Skeletal muscle satellite cell (primary cell): ENCODE measurements around the gene IQGAP2.

Experiments used
- H3K27me3 ChIP-seq: 2 replicates; pipeline ENCODE4 v1.7.0; 2013; ENCODE audit warnings: low read length; ENCODE audit not compliant: control insufficient read depth, insufficient read depth
- H3K36me3 ChIP-seq: 2 replicates; pipeline ENCODE4 v1.7.0; 2013; ENCODE audit warnings: mild to moderate bottlenecking, control low read depth, low read length; ENCODE audit not compliant: insufficient read depth
- H3K4me1 ChIP-seq: 2 replicates; pipeline ENCODE4 v1.7.0; 2013; ENCODE audit warnings: low read length; ENCODE audit not compliant: control insufficient read depth, insufficient read depth
- H3K4me2 ChIP-seq: 2 replicates; pipeline ENCODE4 v1.7.0; 2013; ENCODE audit warnings: mild to moderate bottlenecking, low read length
- H3K4me3 ChIP-seq: 2 replicates; pipeline ENCODE4 v1.7.0; 2013; ENCODE audit warnings: low read length
- H3K9ac ChIP-seq: 2 replicates; pipeline ENCODE4 v1.7.0; 2013; ENCODE audit warnings: mild to moderate bottlenecking, low read depth, low read length, moderate library complexity
- H3K9me3 ChIP-seq: replicated peaks from 2 replicates; pipeline ENCODE4 v1.7.0; 2013; ENCODE audit warnings: mild to moderate bottlenecking, control low read depth, low read length

Gene IQGAP2

DNA sequence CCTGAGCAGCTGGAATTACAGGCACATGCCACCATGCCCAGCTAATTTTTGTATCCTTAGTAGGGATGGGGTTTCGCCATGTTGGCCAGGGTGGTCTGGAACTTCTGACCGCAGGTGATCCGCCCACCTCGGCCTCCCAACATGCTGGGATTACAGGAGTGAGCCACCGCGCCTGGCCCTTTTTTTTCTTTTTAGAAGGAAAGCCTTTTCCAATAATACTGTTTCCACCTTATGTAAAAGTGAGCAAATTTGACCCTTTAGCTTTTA is 289.1 kb downstream of the IQGAP2 start:
- Histone ChIP-seq H3K4me3 (no peak overlapping the region), H3K4me2 (peak overlapping the region; percentile 63), H3K4me1 (peaks cover 66% of the 10 kb centered on the region), H3K27me3 (no peaks in the 10 kb centered on the region), H3K9me3 (no peaks in the 10 kb centered on the region), H3K9ac (peak overlapping the region; percentile 67), H3K36me3 (no peaks in the 10 kb centered on the region)

- H3K9me3 ChIP-seq, result no peaks in the 10 kb centered on the region
- H3K36me3 ChIP-seq, result no peaks in the 10 kb centered on the region
- H3K27me3 ChIP-seq, result no peaks in the 10 kb centered on the region
- no peak overlapping the region for H3K4me3 ChIP-seq
- no peak overlapping the region for H3K4me2 ChIP-seq
- peak overlapping the region; percentile 67 for H3K9ac ChIP-seq
- peaks cover 63% of the 10 kb centered on the region for H3K4me1 ChIP-seq
Observed at GRCh38 chr5:76692651-76693050, 289.6 kb downstream of the IQGAP2 start.

GRCh38 chr5:76693141-76693540 is 290.1 kb downstream of the IQGAP2 start:
- no peaks in the 10 kb centered on the region for H3K36me3 ChIP-seq
- H3K9me3 ChIP-seq, result no peaks in the 10 kb centered on the region
- no peaks in the 10 kb centered on the region for H3K27me3 ChIP-seq
- no peak overlapping the region for H3K9ac ChIP-seq
- peaks cover 58% of the 10 kb centered on the region for H3K4me1 ChIP-seq
- no peak overlapping the region for H3K4me3 ChIP-seq
- H3K4me2 ChIP-seq, result no peak overlapping the region

DNA sequence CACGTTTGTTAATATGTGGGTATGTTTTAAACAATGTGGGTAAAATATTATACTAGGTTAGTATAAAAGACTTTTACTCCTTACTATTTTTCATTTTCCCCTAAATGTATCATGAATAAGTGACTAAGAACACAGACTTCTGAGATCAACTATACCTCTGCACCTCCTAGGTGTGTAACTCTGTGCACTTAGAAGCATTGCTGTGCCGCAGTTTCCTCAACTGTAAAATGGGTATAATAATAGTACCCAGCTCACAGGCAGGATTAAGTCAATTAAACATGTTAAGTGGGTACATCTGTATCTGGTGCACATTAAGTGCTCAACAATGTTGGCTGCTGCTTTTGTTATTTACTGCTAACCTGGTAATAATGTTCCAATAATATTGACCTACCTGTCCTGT is 291.2 kb downstream of the IQGAP2 start:
- Histone ChIP-seq H3K4me2 (no peak overlapping the region), H3K27me3 (no peaks in the 10 kb centered on the region), H3K4me3 (no peak overlapping the region), H3K9ac (no peak overlapping the region), H3K9me3 (no peaks in the 10 kb centered on the region), H3K36me3 (no peaks in the 10 kb centered on the region), H3K4me1 (peaks cover 46% of the 10 kb centered on the region)

DNA sequence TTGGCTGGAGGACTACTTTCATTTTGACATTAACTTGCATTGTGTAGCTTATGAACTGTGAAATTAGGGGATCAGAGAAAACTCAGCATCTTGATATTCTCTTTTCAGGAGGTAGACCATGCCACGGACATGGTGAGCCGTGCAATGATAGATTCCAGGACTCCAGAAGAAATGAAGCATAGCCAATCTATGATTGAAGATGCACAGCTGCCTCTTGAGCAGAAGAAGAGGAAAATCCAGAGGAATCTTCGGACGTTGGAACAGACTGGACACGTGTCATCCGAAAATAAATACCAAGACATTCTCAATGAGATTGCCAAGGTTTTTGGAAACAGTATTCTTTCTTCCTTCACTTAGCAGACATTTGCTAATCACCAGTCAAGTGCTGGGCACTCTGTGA is 292.3 kb downstream of the IQGAP2 start:
- Histone ChIP-seq H3K9me3 (no peaks in the 10 kb centered on the region), H3K9ac (no peak overlapping the region), H3K27me3 (no peaks in the 10 kb centered on the region), H3K4me1 (peaks cover 38% of the 10 kb centered on the region), H3K36me3 (no peaks in the 10 kb centered on the region), H3K4me3 (no peak overlapping the region), H3K4me2 (no peak overlapping the region)

DNA sequence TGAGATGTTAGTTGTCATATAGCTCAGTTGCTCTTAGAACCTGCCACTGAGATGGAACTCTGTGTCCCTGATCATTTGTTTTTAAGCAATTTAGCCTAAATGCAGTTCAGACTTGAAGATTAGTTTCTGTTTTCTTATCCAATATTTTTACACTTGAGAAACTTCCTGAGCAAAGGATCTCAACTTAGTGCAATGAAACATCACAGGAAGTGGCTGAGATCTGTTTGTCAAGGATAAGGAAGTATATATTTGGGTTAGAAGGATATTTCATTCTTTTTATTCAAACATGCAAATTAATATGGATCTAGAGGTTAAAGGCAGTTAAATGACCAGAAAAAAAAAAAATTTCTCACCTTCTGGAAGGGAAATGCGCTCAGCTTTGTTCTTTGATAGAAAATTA is 293.2 kb downstream of the IQGAP2 start:
- Histone ChIP-seq H3K36me3 (no peaks in the 10 kb centered on the region), H3K9ac (no peak overlapping the region), H3K9me3 (no peaks in the 10 kb centered on the region), H3K4me3 (no peak overlapping the region), H3K4me2 (no peak overlapping the region), H3K27me3 (no peaks in the 10 kb centered on the region), H3K4me1 (peaks cover 37% of the 10 kb centered on the region)

DNA sequence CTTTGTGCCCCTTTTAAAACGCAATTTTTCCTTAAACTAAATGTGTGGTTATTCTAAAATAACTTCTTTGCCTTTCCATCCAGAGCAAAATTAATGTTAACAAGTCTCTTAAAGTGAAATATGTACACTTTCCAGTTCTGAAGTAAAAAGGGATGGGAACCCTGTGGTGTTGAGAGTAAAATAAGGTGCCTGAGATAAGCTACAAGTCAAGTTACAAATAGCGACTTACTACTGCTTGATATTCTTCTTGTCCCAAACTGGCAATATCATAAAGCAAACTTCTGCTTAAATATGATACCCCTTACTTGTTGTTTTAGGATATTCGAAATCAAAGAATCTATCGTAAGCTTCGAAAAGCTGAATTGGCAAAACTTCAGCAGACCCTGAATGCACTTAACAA is 294.6 kb downstream of the IQGAP2 start:
- H3K4me1 ChIP-seq, result peaks cover 29% of the 10 kb centered on the region
- H3K4me2 ChIP-seq, result no peak overlapping the region
- no peak overlapping the region for H3K9ac ChIP-seq
- H3K9me3 ChIP-seq, result no peaks in the 10 kb centered on the region
- H3K4me3 ChIP-seq, result no peak overlapping the region
- no peaks in the 10 kb centered on the region for H3K36me3 ChIP-seq
- no peaks in the 10 kb centered on the region for H3K27me3 ChIP-seq

DNA sequence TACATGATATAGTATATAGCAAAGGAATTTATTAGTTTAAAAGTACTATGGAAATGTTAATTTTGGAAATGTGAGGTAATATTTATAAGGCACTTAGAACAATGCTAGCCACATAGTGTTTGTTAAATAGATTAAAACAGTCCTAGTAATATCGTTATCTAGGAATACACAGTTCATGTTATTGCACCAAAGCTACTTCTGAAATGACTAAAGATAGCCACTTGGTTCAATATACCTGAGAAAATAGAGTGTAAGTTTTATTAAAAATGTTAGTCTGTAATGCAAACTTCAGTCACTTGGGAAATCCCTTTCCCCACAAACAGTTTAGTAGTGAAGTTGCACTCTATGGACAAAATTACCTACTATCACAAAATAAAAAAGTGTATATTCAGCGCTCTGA is 297.5 kb downstream of the IQGAP2 start:
- Histone ChIP-seq H3K36me3 (no peaks in the 10 kb centered on the region), H3K4me3 (no peak overlapping the region), H3K27me3 (no peaks in the 10 kb centered on the region), H3K4me2 (peak overlapping the region; percentile 27), H3K4me1 (peaks cover 35% of the 10 kb centered on the region), H3K9ac (no peak overlapping the region), H3K9me3 (no peaks in the 10 kb centered on the region)

GRCh38 chr5:76701298-76701697 is 298.2 kb downstream of the IQGAP2 start:
- Histone ChIP-seq H3K9ac (no peak overlapping the region), H3K4me3 (no peak overlapping the region), H3K4me2 (peak overlapping the region; percentile 27), H3K9me3 (no peaks in the 10 kb centered on the region), H3K36me3 (no peaks in the 10 kb centered on the region), H3K4me1 (peaks cover 28% of the 10 kb centered on the region), H3K27me3 (no peaks in the 10 kb centered on the region)

DNA sequence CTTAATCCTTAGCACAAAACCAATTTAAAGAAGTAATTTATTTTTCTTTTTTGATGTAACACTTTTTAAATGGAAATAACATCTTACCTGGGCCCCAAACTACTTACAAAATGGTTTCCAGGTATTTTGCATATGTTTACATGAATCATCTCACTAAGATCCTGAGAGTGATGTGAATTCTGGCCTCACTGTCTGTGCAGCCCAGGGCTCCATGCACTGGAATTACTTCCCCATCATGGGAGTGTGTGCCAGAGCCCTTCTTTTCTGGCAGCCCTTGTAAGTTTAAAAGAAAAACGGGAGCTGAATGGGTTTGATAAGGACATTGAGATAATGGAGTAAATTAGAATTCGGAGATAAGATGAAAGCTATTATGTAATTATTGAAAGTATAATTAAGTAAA is 300.6 kb downstream of the IQGAP2 start:
- H3K36me3 ChIP-seq, result no peaks in the 10 kb centered on the region
- no peak overlapping the region for H3K9ac ChIP-seq
- no peak overlapping the region for H3K4me2 ChIP-seq
- H3K27me3 ChIP-seq, result peaks cover 14% of the 10 kb centered on the region
- H3K9me3 ChIP-seq, result no peaks in the 10 kb centered on the region
- no peak overlapping the region for H3K4me3 ChIP-seq
- H3K4me1 ChIP-seq, result peaks cover 25% of the 10 kb centered on the region

DNA sequence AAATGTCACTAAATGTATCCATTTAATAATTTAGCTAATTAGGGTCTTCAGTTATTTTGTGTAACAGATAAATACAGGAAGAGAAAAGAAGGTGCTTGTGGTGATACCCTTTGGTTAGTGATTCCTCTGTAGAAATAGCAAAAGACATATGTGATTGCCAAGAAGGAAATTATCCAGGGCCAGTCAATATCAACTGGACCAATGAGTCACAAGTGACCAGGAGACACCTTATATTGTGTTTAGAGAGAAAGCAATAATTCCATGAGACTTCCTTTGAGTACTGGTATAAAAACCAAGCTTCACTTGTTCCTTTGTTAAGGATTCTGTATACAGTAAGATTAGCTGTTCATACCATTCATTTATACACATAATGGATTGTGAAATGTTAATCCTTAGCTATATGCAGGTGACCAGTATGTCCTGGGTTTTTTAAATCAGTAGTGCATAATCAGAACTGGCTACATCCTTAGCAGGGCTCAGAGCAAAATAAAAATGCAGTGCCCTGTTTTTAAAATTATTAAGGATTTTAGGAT is 301.1 kb downstream of the IQGAP2 start:
- Histone ChIP-seq H3K27me3 (peaks cover 18% of the 10 kb centered on the region), H3K4me2 (no peak overlapping the region), H3K9me3 (no peaks in the 10 kb centered on the region), H3K9ac (no peak overlapping the region), H3K4me3 (no peak overlapping the region), H3K36me3 (no peaks in the 10 kb centered on the region), H3K4me1 (peaks cover 25% of the 10 kb centered on the region)

GRCh38 chr5:76705574-76705973 is 302.5 kb downstream of the IQGAP2 start:
- Histone ChIP-seq H3K36me3 (no peaks in the 10 kb centered on the region), H3K9me3 (no peaks in the 10 kb centered on the region), H3K27me3 (peaks cover 18% of the 10 kb centered on the region), H3K4me3 (no peak overlapping the region), H3K9ac (no peak overlapping the region), H3K4me2 (no peak overlapping the region), H3K4me1 (peaks cover 35% of the 10 kb centered on the region)
